Muscle layer of duodenum (tissue), 2 donors: Measurements from ENCODE around the gene NLRP6.

Source experiments
- H3K27ac ChIP-seq: one replicate; pipeline ENCODE4 v1.7.0; 2013; ENCODE audit warnings: mild to moderate bottlenecking, low read length
- H3K27me3 ChIP-seq: one replicate; pipeline ENCODE4 v1.7.0; 2013; ENCODE audit warnings: low read depth, mild to moderate bottlenecking, control low read depth, low read length
- H3K36me3 ChIP-seq, 2 donors: one replicate each; pipeline ENCODE4 v1.7.0; 2013; ENCODE audit warnings: low read length in 2 of 2, control low read depth in 1 of 2, mild to moderate bottlenecking in 1 of 2; ENCODE audit not compliant: insufficient read depth in 2 of 2, control insufficient read depth in 1 of 2
- H3K4me1 ChIP-seq, 2 donors: one replicate each; pipeline ENCODE4 v1.7.0; 2013; ENCODE audit warnings: low read length in 2 of 2, mild to moderate bottlenecking in 2 of 2, control low read depth in 1 of 2, moderate library complexity in 1 of 2; ENCODE audit not compliant: insufficient read depth in 2 of 2, control insufficient read depth in 1 of 2
- H3K4me3 ChIP-seq, 2 donors: one replicate each; pipeline ENCODE4 v1.7.0; 2013; ENCODE audit warnings: low read length in 2 of 2, low read depth in 1 of 2, mild to moderate bottlenecking in 1 of 2
- H3K9me3 ChIP-seq, 2 donors: one replicate each; pipeline ENCODE4 v1.7.0; 2013; ENCODE audit warnings: low read length in 2 of 2, control low read depth in 1 of 2, mild to moderate bottlenecking in 1 of 2; ENCODE audit not compliant: control insufficient read depth in 1 of 2
- donor health status: healthy.

The NLRP6 gene

DNA sequence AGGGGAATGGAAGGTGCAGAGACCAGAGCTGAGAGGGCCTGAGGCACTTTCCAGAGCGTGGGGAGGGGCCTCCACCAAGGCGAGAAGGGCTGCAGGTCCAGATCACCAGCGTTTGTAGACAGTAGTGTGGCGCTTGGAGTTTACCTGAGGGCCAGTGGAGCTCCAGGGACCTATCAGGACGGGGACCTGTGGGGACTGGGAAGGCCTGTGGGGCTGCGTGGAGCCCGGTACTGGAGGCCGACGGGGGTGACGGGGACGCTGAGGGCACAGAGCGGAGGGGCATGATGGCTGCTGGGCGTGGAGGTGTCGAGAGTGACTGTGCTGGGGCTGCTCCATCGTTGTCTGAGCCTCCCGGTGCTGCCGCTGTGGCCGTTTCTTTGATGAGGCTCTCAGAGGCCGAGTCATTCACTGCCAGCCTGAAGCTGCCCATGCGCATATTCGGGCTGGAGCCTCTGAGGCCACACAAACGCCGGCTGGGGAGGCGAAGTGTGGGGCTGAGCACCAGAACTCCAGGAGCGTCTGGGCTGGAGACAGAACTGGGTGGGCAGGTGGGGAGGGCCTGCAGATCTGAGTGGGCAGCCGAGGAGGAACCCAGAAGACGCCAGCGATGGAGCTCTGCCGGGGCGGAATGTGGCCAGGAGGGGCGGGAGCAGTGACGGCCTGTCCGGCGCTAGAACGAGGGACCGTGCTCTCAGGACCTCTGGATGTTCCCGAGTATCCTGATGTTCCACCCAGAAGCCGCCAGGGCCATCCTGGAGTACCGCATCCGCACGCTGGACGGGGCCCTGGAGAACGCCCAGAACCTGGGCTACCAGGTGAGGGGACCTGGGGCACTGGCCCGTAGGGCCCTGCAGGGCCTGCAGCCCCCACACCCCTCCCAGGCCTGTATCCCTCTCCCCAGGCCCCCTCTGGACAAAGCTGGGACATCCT lies 13.3 kb downstream of the NLRP6 start:
- peaks cover 0 to 13% of the 10 kb centered on the region in 2 donors for H3K4me1 ChIP-seq
- H3K4me3 ChIP-seq, result no peak overlapping the region
- H3K9me3 ChIP-seq, result no peaks in the 10 kb centered on the region
- H3K36me3 ChIP-seq, result peaks cover 0 to 10% of the 10 kb centered on the region in 2 donors
- no peak overlapping the region for H3K27ac ChIP-seq
- no peaks in the 10 kb centered on the region for H3K27me3 ChIP-seq

DNA sequence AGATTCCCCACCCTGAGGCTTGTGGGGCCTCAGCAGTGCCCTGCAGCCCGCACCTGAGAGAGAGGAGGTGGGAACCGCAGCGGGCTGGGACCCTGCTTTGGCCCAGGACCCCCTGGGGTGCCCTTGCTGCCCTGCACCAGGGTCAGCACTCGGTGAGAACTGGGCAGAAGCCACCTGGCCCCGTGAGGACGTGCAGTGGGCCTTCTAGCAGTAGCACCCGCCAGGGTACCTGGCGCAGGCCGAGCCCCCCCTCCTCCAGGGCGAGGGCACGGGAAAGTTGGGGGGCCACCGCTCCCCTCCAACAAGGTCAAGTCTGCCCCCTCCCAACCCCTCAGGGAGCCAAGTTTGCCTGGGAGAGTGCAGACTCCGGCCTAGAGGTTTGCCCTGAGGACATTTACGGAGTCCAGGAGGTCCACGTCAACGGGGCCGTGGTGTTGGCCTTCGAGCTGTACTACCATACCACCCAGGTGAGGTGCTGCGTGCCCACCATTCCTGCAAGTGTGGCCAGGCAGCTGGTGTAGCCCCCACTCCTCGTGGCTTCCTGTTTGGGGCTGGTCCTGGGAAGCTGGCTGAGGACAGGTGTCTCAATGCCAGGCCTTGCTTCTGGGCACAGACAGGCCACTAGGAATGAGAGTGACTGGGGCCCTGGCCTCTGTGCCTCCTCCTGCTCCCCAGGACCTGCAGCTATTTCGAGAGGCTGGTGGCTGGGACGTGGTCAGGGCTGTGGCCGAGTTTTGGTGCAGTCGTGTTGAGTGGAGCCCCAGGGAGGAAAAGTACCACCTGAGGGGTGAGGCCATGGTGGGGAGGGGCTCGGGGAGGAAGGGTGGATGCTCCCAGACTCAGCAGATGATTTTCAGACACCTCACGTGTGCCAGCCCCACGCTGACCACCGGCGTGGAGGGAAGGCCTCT lies 14.3 kb downstream of the NLRP6 start:
- Histone ChIP-seq H3K27me3 (no peaks in the 10 kb centered on the region), H3K27ac (no peak overlapping the region), H3K4me1 (peaks cover 0 to 13% of the 10 kb centered on the region in 2 donors), H3K4me3 (no peak overlapping the region), H3K36me3 (peaks cover 0 to 10% of the 10 kb centered on the region in 2 donors), H3K9me3 (no peaks in the 10 kb centered on the region)

DNA sequence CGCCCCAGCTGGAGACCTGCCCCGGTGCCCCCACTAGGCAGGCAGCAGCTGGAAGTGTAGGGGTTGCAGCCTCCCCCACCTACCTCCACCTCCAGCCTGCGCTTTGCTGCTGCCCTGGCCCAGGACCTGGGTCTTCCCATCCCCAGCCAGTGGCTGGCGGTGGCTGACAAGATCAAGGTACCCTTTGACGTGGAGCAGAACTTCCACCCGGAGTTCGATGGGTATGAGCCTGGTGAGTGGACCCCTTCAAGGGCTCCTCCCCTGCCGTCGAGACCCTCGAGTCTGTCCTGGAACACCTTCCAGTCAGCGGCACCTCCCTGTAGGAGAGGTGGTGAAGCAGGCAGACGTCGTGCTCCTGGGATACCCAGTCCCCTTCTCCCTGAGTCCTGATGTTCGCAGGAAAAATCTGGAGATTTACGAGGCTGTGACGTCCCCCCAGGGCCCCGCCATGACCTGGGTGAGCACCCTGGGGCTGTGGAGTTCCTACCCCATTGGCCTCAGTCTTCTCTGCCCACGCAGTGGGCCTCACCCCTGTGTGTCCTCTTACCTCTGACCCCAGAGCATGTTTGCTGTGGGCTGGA lies 15.2 kb downstream of the NLRP6 start:
- H3K9me3 ChIP-seq, result no peaks in the 10 kb centered on the region

DNA sequence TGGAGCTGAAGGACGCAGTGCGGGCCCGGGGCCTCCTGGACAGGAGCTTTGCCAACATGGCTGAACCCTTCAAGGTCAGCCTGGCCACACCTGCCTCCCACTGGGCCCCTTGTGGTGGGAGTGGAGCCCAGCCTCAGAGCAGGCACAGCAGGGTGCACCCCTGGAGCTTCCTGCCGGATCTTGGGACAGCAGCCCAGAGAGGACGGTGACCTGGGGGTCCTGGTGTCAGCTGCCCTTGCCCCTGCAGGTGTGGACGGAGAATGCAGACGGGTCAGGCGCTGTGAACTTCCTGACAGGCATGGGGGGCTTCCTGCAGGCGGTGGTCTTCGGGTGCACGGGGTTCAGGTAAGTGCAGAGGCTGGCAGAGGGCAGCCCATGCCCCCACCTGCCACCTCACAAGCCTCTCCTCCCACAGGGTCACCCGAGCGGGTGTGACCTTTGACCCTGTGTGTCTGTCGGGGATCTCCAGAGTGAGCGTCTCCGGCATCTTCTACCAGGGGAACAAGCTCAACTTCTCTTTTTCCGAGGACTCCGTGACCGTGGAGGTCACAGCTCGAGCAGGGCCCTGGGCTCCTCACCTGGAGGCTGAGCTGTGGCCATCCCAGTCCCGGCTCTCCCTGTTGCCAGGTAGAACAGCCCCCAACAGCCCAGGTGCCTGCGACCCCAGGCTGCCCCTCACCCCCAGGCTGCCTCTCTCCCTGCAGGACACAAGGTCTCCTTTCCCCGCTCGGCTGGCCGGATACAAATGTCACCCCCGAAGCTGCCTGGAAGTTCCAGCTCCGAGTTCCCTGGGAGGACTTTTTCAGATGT lies 15.8 kb downstream of the NLRP6 start:
- H3K27ac ChIP-seq, result no peak overlapping the region
- no peaks in the 10 kb centered on the region for H3K27me3 ChIP-seq
- no peaks in the 10 kb centered on the region for H3K9me3 ChIP-seq
- peaks cover 0 to 10% of the 10 kb centered on the region in 2 donors for H3K36me3 ChIP-seq
- H3K4me3 ChIP-seq, result no peak overlapping the region
- H3K4me1 ChIP-seq, result peaks cover 0 to 5% of the 10 kb centered on the region in 2 donors

More for the DNA sequence above, 15.2 kb downstream of the NLRP6 start:
- Histone ChIP-seq H3K27me3 (no peaks in the 10 kb centered on the region), H3K4me1 (peaks cover 0 to 6% of the 10 kb centered on the region in 2 donors), H3K36me3 (peaks cover 0 to 10% of the 10 kb centered on the region in 2 donors), H3K27ac (no peak overlapping the region), H3K4me3 (no peak overlapping the region)

DNA sequence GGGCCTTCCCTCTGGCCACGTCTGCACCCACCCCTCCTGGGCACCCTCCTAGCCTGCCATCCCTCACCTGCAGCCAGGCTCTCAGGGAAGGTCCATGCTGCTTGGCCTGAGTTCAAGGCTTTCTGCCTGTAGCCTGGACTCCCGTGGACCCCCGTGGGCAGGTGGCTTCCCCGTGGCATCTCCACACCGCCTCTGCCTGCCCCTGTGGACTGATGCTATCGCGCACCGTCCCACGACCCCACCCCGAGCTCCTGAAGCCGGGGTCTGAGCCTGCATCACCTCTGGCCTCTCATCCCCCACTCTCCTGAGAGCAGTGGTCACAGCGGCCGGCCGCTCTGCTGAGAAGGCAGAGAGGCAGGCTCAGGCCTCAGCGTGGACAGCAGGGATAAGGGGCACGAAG lies 16.6 kb downstream of the NLRP6 start:
- no peaks in the 10 kb centered on the region for H3K27me3 ChIP-seq
- no peak overlapping the region for H3K4me3 ChIP-seq
- H3K36me3 ChIP-seq, result peaks cover 0 to 10% of the 10 kb centered on the region in 2 donors
- H3K4me1 ChIP-seq, result peaks cover 0 to under 1% of the 10 kb centered on the region in 2 donors
- H3K9me3 ChIP-seq, result no peaks in the 10 kb centered on the region
- H3K27ac ChIP-seq, result no peak overlapping the region

DNA sequence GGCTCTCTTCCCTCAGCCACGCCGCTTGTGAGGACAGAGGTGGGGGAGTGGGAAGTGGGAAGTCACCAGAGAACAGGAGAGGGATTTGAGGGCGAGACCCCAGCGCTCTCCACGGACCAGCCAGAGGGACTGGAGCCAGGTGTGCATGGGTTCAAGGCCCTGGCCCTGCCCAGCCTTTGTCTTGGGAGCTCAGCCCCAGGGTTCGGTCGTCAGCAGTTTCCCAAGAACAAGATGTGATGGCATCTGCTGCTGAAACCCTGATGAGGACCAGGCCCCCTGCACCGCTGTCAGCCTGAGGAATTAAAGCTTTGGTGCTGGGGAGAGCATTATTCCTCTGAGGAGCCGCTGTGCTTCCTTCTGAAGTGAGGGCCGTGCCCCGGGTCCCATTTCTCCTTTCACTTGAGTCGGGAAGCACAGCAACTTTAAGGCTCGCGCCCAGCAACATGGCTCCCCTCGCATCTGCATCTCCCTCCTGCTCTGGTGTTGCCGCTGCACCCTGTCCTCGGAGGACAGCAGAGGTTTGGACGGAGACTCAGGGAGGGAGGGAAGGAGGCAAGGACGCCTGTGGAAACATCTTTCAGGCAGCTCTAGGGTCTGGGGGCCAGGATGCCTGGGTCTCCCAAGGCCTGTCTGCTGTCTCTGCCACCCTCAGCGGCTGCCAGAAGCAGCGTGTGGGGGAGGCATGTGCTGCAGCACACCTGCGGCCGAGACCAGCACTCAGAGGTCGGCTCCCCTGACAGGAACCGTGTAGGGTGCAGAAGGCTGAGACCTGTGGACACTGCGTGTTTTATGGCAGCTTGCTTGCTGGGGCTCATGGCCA lies 17.4 kb downstream of the NLRP6 start:
- peaks cover 0 to 10% of the 10 kb centered on the region in 2 donors for H3K36me3 ChIP-seq
- H3K27ac ChIP-seq, result no peak overlapping the region
- H3K4me3 ChIP-seq, result no peak overlapping the region
- no peaks in the 10 kb centered on the region for H3K4me1 ChIP-seq
- H3K27me3 ChIP-seq, result no peaks in the 10 kb centered on the region
- no peaks in the 10 kb centered on the region for H3K9me3 ChIP-seq

DNA sequence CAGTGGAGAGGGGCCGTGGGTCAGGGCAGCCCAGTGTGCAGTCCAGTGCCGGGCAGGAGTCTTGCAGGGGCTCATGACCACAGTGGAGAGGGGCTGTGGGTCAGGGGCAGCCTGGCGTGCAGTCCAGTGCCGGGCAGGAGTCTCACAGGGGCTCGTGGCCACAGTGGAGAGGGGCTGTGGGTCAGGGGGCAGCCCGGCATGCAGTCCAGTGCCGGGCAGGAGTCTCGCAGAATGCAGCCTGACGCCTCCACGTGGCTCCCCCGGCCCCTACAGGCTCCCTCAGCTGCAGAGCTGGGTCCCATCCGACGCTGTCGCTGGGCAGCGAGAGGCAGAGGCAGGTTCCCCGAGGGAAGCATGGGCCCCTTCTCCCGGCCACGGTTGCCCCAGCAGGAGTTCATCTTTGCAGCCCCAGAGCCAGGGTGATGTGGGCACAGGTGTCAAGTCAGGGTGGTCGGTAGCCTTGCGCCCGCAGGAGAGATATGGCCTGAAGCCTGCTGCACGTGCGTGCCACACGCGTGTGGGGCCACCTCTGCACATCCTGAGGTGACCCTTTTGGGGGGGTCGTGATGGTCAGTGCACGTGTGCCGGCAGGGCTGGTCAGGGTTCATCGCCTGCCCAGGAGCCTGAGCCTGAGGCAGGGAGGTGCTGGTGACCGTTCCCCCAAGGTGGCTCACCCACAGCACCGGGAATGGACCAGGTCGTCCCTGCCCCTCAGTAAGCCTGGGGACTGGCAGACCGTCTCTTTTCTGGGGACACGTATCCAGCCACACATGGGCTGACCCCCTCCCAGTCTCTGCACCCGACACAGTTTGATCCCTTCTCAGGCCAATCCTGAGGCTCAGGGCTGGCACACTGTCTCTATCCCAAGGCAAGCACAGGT lies 18.2 kb downstream of the NLRP6 start:
- H3K9me3 ChIP-seq, result no peaks in the 10 kb centered on the region
- no peak overlapping the region for H3K4me3 ChIP-seq
- H3K27me3 ChIP-seq, result no peaks in the 10 kb centered on the region
- H3K4me1 ChIP-seq, result no peaks in the 10 kb centered on the region
- H3K27ac ChIP-seq, result no peak overlapping the region
- peaks cover 0 to 10% of the 10 kb centered on the region in 2 donors for H3K36me3 ChIP-seq

DNA sequence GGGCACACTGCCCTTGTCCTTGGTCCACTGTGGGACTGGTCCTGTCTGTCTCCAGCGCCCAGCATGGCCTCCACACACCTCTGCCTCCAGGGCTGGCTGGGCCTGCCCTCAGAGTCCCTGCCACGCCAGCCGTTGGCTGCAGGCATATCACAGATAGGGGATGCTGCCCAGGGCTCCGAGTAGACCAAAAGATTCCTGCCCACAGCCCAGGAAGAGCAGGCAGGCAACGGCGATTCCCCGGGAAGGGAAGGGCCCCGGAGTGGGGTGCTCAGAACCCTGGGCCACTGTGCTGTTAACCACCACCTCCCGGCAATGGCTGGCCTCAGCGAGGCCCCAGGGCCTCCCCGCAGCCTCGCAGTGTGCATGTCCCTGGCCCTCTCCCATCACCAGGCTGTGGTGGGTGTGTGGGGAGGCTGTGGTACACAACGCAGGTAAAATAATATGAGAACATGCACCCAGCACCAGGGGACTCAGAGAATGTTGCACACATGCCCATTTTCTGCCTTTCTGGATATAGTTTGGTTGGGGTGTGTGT lies 18.9 kb downstream of the NLRP6 start:
- peaks cover 0 to 10% of the 10 kb centered on the region in 2 donors for H3K36me3 ChIP-seq
- H3K9me3 ChIP-seq, result no peaks in the 10 kb centered on the region
- H3K27me3 ChIP-seq, result no peaks in the 10 kb centered on the region
- no peak overlapping the region for H3K27ac ChIP-seq
- no peaks in the 10 kb centered on the region for H3K4me1 ChIP-seq
- no peak overlapping the region for H3K4me3 ChIP-seq

DNA sequence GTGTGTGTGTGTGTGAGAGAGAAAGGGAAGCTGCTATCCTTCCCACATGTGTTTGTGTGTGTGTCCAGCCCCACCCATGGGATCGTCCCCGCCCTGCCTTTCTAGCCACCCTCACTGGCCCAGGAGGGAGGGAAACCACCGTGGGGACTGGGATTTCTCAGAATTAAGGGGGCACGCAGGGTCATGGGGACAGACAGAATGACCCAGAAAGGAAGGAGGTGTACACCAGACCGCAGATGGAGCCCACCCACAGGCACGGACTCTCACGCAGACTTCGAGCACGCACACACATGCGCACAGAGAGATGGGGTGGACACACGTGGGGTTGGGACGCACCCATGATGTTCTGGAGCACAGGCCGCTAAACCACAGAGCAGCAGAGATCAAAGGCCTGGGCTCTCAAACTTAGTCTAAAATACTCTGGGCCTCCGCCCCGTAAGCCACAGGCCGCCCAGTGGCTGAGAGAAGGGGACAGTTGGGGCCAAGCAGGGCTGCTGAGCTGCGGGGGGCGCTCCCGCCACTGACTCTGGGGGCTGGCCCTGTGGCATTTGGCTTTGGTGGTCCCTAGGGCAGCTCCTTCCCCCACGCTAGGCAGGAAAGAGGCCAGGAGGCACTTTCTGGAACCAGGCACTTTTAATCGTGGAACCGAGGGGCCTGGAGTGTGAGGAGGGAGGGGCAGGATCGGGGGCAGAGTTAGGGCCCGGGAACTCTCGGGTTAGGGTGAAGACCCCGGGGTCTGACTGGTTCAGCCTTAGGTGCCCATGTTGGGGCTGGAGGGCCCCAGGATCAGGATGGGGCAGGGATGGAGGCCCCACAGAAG lies 19.6 kb downstream of the NLRP6 start:
- peaks cover 0 to 10% of the 10 kb centered on the region in 2 donors for H3K36me3 ChIP-seq
- no peaks in the 10 kb centered on the region for H3K9me3 ChIP-seq
- no peak overlapping the region for H3K4me3 ChIP-seq
- H3K4me1 ChIP-seq, result no peaks in the 10 kb centered on the region
- no peak overlapping the region for H3K27ac ChIP-seq
- no peaks in the 10 kb centered on the region for H3K27me3 ChIP-seq
